BJ (cell line): ENCODE data around the gene FAM3C. TPM values are rescaled to one million over a fixed set of nuclear protein-coding genes. Genes with fewer than 3 reads are reported as not detected.
"Not testable (repeated sequence)": the region's sequence is repeated elsewhere in the genome, so short reads cannot be mapped to it uniquely, and the experiment has no call there.

ENCODE experiments used
- CTCF ChIA-PET: fragments of 350-600 bp; formaldehyde crosslinking; extraction: SDS; loops from one replicate; lab custom pipeline; 2021; ENCODE audit warnings: antibody characterized with exemption, inconsistent platforms; lab: Yijun Ruan, JAX
- POLR2A ChIA-PET: fragments of 300-600 bp; sonication (Branson Sonifier 250); formaldehyde crosslinking; extraction: SDS; loops from one replicate; lab custom pipeline; 2021; ENCODE audit warnings: antibody characterized with exemption; lab: Charles Lee
- DNase-seq: peaks from one replicate; pipeline ENCODE4 v3.0.0-alpha.2; 2011; ENCODE audit warnings: low read depth
- H3K27me3 ChIP-seq: 2 replicates; pipeline ENCODE4 v1.6.0; 2011; ENCODE audit warnings: low read length; ENCODE audit not compliant: control insufficient read depth, insufficient read depth
- H3K36me3 ChIP-seq: 2 replicates; pipeline ENCODE4 v1.5.1; 2011; ENCODE audit warnings: low read length; ENCODE audit not compliant: control insufficient read depth, insufficient read depth
- H3K4me3 ChIP-seq: 2 replicates; pipeline ENCODE4 v1.5.1; 2011; ENCODE audit warnings: low read depth, mild to moderate bottlenecking, control low read depth, low read length
- polyA plus RNA-seq: library from polyadenylated mRNA; depleted of rRNA; stranded (reverse); fragments of >200 nt; gene quantifications from 2 replicates; pipeline ENCODE4 v1.2.3, GENCODE V29; 2011
- TF ChIP-seq, protein P1 (sequence below): IDR thresholded peaks from 2 replicates; pipeline ENCODE4 v1.5.1; 2011; ENCODE audit warnings: low read depth, mild to moderate bottlenecking, control low read depth, inconsistent platforms, low read length, moderate library complexity; ENCODE audit not compliant: insufficient read depth

Gene FAM3C
- polyA plus RNA-seq, 1 experiment, result 13.1 TPM

DNA sequence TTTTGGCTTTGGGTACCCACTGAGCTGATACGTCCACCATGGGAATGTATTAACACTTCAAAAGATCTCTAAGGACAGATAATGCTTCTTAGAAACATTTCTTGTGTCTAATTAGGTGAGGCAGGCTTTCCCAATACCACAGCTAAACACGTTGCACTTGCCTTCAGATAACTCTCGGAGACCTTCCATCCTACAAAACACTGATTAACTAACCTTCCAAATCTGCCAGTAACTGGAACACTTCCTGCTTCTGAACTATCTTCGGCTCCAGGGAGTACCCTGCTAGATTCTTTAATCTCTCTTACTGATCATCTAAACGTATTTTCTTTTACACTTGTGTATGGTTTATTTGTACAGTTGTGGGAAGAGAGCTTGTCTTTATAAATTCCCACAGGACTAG lies 68.4 kb downstream of the FAM3C start:
- CTCF ChIA-PET, result interaction anchor here (0.8 to 1.1 kb wide), 2 partner anchors 9 to 667 kb away, joined by 3 read pairs; no protein-coding TSS in a partner anchor
- Histone ChIP-seq H3K4me3 (no peak overlapping the region), H3K36me3 (no peaks in the 10 kb centered on the region), H3K27me3 (peaks cover 26% of the 10 kb centered on the region)
- POLR2A ChIA-PET, result no interaction called here
- TF ChIP-seq, protein P1, sequence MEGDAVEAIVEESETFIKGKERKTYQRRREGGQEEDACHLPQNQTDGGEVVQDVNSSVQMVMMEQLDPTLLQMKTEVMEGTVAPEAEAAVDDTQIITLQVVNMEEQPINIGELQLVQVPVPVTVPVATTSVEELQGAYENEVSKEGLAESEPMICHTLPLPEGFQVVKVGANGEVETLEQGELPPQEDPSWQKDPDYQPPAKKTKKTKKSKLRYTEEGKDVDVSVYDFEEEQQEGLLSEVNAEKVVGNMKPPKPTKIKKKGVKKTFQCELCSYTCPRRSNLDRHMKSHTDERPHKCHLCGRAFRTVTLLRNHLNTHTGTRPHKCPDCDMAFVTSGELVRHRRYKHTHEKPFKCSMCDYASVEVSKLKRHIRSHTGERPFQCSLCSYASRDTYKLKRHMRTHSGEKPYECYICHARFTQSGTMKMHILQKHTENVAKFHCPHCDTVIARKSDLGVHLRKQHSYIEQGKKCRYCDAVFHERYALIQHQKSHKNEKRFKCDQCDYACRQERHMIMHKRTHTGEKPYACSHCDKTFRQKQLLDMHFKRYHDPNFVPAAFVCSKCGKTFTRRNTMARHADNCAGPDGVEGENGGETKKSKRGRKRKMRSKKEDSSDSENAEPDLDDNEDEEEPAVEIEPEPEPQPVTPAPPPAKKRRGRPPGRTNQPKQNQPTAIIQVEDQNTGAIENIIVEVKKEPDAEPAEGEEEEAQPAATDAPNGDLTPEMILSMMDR, result no peak
- no peak for DNase-seq

DNA sequence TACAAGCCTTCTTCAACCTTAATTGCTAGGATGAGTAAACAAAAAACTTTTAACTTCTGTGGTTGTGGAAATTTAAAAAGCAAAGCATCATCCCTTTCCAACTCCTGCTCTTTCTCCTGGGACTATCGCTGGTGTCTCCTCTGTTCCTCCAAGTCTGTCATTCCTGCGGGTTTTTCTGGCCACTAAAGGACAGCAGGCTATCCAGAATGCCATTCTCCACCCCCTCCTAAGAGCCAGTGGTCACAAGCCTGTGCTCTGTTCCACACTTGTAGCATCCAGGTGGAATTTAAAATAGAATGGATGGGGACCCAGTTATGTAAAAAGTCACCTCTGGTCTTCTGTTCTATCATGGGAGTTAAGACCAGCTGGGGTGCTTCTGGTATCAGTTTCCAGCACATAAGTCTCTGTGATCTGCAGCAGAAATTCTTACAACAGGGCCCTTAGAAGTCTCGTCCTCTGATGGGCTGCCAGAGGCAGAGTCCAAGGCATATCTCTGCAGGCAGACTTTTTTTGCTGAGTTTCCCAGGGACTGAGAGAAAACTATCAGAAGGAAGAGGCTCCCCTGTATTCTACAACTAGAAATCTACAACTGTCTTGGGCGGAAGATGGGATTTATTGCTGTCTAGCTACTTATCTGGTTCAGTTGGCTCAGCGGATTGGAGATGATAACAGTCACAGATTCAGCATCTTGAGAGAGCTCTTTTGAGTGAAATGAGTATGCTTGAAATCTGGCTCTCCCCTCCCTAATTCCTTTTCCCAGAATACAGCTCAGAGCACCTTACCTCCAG lies 72.4 kb downstream of the FAM3C start:
- TF ChIP-seq, protein P1, result no peak
- H3K27me3 ChIP-seq, result peaks cover 11% of the 10 kb centered on the region
- CTCF ChIA-PET, result interaction anchor here (1.2 kb wide), 1 partner anchor 34 kb away, joined by 3 read pairs; no protein-coding TSS in a partner anchor
- DNase-seq, result no peak
- H3K4me3 ChIP-seq, result no peak overlapping the region
- no peaks in the 10 kb centered on the region for H3K36me3 ChIP-seq
- POLR2A ChIA-PET, result no interaction called here

DNA sequence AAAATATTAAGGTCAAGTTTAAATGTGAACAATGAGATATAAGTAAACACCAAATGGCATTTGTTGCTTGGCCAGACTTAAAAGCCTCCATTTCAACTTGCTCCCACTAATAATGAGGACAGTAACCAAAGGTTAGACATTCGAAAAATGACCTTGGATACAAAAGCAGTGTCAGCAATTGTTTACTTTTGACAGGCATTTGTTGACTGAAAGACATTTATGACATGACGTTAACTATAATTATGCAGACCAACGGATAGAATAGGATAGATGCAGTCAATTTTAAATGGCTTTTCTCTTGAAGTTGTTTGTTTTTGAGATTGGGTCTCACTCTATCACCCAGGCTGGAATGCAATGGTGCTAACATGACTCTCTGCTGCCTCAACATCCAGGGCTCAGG lies 73.6 kb downstream of the FAM3C start:
- no peak for DNase-seq
- Histone ChIP-seq H3K27me3 (peaks cover 4% of the 10 kb centered on the region; the same call in 1 of the 2 replicates), H3K4me3 (no peak overlapping the region), H3K36me3 (no peaks in the 10 kb centered on the region)
- POLR2A ChIA-PET, result no interaction called here
- TF ChIP-seq, protein P1, result no peak
- CTCF ChIA-PET, result no interaction called here

DNA sequence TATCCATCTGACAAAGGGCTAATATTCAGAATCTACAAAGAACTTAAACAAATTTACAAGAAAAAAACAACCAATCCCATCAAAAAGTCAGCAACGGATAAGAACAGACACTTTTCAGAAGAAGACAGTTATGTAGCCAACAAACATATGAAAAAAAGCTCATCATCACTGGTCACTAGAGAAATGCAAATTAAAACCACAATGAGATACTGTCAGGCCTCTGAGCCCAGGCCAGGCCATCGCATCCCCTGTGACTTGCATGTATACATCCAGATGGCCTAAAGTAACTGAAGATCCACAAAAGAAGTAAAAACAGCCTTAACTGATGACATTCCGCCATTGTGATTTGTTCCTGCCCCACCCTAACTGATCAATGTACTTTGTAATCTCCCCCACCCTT lies 80.9 kb downstream of the FAM3C start:
- H3K4me3 ChIP-seq, CTCF ChIA-PET, POLR2A ChIA-PET, H3K36me3 ChIP-seq, DNase-seq, H3K27me3 ChIP-seq: not testable (repeated sequence)

DNA sequence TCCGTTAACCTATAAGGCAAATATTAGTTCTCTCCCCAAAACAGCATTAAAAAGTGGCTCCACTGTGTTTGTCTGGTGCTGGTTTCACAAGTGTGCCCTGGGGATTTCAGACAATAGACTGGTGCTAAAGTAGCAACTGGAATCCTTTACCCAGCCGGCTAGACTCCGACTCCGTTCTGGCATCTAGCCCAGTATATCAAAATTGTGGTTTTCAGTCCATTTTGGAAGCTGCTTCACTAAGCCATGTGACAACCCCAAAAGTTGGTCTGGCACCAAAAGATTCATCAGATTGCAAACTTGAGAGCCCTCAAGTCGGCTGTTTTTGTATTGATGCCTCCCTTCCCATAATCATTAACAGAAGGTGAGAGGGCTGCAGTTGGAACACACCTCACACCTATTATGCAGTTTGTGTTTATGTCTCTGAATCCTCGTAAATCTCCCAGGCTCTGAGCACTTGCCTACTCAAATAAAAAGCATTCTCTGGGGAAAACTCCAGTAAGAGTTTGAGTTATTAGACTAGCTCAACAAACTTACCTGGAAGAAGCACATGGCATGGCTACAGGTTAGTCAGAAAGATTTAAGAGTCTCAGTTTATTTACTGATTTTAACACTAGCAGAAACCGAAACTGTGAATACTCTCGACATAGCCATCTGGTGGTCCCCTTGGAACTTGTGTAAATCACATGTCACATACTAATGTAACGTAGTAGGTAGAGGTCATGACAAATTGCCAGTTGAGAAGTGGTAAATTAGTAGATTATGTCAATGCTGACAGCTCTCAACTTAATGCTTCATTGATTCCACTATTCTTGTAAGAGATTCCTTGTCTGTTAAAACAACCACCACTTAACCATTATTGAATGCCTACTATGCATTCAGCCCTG lies 82.1 kb downstream of the FAM3C start:
- DNase-seq, result peak; percentile 19
- CTCF ChIA-PET, result interaction anchor here (0.6 to 1.6 kb wide), 2 partner anchors 53 to 309 kb away, joined by 4 read pairs; no protein-coding TSS in a partner anchor
- POLR2A ChIA-PET, result no interaction called here
- TF ChIP-seq, protein P1, result no peak
- no peak overlapping the region for H3K4me3 ChIP-seq
- H3K36me3 ChIP-seq, result no peaks in the 10 kb centered on the region
- no peaks in the 10 kb centered on the region for H3K27me3 ChIP-seq
